Dedifferentiated amniotic fluid mesenchymal stem cell (primary cell): ENCODE measurements around the gene LPO.

Experiments used
- DNase-seq: peaks from one replicate; pipeline ENCODE4 v3.0.0-alpha.2; 2016; ENCODE audit errors: extremely low spot score

LPO gene

DNA sequence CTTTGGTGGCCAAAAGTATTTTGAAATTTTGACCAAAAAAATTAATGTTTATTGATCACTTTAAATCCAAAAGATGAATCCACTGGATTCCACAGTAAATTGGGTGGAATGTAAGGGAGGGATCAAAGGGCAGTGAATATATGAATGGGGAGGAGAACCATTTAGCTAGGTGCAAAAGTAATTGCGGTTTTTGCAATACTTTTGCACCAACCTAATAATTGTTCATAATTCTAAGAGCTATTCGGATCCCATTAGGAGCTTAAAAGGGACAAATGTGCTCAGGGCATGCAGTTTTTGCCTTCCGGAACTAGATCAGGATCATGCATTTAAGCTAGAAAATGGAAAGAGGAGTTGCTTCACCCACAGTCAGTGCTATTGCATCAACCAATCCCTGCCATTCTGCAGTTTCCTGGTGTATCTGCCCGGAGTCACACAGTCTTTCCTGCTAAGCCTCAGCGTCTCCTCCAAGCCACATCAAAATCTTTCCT is at the start of gene LPO:
LPO (plus strand) TSS at position 438 of the 488 bp plus-strand sequence. CDS start 4,396 bp downstream, outside the sequence.
- no peak for DNase-seq

DNA sequence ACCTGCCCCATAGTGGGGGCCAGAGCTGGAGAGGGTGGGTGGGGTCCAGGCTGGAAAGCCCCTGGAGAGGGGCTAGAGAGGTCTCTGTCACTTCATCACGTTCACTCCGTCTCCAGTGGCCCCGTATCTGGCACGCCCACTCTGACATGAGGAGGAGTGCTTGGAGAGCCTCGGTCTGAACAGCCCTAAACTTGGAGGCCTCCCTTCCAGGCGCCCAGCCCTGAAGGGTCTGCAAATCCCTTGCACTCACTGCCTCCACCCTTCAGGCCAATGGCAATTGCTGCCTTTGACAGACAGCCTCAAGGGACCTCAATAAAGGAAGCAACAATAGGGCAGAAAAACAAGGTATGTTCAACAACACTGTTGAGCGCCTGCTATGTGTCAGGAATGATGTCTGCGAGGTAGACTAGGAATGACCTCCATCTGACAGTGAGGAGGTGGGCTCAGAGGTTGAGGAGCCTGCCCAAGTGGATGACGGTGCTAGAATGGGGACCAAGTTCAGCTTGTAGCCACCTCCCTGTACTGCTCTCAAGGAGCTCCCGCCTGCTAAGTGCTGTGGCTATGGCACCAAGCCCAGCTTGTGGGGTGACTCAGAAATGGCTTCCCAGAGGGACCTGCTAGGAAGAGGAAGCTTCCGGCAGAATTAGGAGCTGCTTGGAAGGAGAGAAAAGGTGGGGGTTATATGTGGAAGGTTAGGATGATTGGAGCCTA is 48.8 kb upstream of the LPO start:
- no peak for DNase-seq

DNA sequence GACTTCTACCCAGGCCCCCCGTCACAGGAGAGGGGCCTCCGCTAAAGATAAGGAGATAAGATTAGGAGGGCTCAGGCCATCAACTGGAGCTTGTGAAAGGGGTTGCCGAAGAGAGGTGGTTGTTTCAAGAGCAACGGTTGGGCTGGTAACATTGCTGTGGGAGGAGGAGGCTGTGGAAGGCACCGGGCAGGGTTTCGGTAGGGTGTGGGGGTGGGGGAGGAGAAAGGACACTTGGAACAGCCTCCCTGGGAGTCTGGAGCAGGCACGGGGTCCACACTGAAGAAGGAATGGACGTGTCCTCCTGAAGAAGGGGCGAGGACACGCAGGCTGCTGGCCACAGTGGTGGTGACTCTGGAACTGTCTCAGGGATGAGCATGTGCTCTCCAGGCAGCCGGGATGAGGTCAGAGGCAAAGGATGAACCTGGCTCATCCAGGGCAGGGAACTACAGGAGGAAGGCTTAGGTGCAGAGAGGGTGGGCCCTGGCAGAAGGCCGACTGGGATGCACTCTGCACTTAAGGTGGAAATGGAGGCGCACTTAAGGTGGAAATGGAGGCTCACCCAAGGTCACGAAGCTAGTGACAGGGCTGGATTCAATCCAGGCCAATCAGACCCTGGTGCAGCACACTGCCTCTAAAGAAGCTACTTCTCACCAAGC is 47.0 kb upstream of the LPO start:
- DNase-seq, result no peak

DNA sequence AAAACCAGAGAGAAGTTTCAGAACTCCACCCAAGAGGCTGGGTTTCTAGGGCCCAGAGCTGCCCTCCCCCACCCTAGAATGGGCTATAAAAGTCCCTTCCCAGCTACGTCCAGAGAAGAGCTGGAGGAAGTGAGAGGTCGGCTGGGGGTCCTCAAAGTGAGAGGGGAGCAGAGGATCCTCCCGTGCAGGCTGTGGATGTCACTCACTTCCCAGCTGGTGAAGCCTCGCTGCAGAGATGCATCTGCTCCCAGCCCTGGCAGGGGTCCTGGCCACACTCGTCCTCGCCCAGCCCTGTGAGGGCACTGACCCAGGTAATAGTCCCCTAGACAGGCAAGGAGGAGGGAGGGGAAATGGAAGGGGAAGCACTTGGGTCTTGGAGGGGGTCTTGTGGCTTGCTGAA is 45.8 kb upstream of the LPO start, which contains the start of gene EPX:
EPX (plus strand) TSS at position 115 of the 400 bp plus-strand sequence; CDS start at position 236, 121 bp downstream.
- no peak for DNase-seq

DNA sequence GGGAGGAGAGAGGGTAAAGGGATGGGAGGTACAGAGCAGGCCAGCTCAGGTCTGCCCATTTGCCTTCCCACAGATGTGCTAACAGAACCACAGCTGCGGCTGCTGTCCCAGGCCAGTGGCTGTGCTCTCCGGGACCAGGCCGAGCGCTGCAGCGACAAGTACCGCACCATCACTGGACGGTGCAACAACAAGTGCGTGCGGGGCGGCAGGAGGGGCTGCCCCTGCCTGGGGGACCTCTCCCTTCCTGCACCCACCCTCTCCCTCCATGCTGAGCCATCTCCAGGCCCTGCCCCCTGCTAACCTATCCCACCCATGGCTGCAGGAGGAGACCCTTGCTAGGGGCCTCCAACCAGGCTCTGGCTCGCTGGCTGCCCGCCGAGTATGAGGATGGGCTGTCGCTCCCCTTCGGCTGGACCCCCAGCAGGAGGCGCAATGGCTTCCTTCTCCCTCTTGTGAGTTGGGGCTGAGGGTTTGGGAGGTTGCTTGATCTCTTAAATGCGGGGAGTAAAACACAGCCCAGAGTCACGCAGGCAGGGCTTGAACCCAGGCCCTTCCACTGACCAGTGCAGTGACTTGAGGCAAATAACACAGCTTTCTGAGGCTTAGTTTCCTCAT is 44.6 kb upstream of the LPO start:
- no peak for DNase-seq

DNA sequence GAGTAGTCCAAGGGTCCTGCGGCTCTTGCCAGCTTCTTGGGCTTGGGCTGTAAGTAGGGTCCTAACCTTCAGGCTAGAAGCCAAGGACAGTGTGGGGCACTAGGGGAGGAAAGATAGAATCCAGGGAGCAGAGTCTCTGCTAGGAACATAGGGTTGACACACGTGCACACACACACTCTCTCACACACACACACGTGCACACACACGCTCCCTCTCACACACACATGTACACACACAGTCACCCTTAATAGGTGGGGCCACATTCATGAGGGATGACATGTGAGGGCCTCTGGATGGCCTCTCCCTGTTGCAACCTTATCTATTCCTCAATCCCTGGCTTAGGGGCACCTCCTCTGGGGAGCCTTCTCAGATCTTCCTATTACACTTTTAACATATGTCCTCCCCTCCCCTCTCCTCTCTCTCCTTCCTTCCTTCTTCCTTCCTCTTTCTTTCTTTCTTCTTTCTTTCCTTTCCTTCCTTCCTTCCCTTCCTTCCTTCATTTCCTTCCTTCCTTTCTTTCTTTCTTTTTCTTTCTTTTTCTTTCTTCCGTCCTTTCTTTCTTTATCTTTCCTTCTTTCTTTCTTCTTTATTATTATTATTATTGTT is 42.8 kb upstream of the LPO start:
- DNase-seq, result no peak

DNA sequence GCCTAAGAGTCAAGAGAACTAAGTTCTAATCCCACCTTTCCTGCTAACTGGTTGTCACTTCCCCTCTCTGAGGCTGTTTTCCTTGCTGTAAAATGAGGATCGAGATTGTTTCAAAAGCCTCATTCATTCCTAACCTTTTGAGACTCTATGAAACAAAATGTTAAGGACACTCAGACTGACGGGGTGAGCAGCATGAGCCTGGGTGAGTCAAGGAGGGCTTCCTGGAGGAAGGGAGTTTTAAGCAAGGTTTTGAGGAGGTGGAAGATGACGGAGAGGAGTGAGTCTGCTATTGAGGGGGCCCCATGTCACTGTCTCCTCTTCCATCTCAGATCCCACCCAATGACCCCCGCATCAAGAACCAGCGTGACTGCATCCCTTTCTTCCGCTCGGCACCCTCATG is 41.8 kb upstream of the LPO start:
- DNase-seq, result no peak

DNA sequence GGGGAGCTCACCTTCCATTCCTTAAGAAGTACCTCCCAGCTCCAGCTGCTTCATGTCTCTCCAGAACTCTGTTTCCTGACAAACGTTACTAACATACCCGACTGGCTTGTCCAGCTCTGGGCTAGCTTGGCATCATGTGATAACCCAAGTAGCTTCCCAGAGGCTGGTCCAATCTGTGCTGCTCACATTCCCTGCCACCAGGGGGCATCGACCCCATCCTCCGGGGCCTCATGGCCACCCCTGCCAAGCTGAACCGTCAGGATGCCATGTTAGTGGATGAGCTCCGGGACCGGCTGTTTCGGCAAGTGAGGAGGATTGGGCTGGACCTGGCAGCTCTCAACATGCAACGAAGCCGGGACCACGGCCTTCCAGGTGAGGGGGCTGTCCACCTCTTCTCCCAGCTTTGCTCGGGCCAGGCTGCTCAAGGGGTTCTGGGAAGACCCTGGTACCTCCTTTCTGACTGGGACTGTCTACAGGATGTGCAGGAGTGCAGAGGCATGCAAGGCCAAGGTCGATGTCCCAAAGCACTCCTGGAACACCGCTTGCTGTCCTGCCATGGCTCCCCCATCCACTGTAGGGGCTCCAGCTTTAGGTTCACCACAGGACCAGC is 38.3 kb upstream of the LPO start:
- DNase-seq, result no peak

DNA sequence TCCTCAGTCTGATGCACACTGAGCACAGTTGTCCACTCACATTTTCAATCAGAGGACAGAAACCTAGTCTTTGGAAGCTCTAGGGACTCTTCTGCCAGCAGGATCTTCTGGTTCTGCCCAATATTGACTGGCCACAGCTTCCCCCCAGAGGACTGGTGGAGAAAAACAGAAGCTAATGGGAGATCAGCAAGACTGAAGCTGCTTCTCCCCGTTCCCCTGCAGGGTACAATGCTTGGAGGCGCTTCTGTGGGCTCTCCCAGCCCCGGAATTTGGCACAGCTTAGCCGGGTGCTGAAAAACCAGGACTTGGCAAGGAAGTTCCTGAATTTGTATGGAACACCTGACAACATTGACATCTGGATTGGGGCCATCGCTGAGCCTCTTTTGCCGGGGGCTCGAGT is 35.5 kb upstream of the LPO start:
- no peak for DNase-seq

DNA sequence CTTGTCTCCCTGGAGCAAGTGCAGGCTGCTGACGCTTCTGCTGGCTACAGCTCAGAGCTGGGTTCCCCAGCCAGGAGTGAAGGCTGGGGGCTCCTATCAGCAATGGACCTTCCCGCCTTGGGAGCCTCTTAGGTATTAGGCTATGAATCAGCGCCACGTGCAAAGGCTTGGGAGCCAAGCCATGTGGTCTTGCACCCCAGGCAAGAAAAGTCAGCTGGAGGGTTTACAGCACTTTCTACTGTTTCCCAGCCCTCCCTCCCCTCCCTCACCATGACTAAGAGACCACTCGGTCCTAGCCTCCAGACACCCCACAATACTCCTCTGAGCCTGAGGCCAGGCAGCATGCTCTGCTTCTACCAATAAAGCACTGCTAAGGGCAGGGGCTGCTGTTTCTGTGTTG is 33.6 kb upstream of the LPO start:
- no peak for DNase-seq

DNA sequence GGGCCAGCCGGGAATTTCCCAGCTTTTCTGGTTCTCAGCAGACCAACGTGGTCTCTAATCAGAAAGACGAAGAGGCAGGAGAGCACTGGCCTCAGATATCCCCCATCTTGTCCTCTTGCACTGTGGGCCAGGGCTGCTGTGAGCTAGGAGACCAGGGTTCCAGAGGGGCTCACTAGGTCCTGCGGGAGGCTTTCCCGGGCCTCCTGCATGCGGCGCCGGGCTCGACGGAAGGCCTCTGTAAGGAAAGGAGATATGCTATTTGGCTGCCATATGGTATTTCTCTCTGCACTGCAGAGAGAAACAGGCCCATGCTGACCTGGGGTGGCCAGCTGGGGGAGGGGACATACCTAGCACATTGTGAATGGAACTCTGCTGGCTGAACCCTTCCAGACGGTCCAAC is 32.4 kb upstream of the LPO start:
- no peak for DNase-seq

DNA sequence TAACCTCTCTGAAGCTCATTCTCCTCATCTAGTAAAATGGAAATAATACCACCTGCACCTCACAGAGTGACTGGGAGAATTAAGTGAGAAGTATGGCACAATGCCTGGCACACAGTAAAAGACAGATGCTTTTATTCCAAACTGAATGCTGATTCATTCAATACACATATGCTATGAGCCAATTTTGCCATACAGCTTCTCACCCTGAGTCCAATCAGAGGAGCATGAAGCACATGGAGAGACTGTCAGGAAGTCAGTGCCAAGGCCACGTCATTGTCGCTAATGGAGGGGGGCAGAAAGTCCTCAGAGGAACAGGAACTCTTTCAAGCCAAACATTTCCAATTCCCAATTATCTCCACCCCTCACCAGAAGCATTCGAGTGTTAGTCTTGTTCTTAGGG is 30.9 kb upstream of the LPO start:
- no peak for DNase-seq

DNA sequence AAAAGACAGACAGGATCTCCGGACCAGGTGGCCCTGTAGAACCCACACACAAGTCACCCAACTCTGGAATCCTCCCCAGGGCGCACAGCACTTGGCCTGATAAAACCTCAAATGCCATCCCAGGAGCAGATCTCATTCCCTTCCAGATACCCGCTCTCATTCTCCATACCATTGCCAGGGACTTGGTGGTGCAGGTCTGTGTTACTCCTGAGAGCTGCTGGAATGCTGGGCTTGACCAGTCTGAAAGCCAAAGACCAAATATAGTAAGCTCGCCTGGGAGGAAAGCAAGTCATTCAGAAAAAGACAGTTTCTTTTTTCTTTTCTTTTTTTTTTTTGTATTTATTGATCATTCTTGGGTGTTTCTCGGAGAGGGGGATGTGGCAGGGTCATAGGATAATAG is 30.0 kb upstream of the LPO start:
- DNase-seq, result no peak

DNA sequence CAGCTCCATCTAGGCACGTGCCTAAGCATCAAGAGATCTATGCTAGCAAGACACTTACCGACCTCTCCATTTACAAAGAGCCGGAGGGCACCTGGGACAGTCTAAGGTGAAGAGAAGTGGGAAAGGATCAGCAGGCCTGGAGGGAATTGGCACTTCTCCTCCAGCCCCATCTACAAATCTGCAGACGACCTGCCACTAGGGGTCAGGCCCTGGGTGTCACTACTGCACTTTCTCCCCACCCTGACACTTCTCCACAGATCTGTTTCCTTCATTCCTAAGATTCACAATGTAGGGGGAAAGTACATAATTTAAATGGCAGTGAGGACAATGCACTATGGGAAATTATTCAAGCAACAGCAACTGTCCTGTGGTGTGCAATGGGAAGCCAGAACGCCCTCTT is 27.5 kb upstream of the LPO start:
- DNase-seq, result no peak

DNA sequence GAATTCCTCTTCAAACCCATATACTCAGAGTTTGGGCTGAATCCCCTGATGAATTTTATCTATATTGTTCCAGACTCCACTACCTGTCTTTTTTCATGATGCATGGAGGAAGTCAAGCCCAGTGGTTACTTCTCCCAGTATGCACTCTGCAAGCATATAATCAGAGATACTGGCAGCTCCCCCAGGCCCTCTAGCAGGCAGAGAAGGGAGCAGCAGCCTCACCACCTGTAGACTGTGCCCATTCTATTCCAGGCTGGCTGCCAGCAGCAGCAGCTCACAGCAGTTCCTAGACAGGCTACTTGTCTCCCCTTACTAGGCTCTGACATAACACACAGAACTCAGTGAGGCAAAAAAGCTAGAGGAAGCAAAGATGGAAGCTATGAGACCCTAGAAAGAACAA is 22.7 kb upstream of the LPO start:
- no peak for DNase-seq

DNA sequence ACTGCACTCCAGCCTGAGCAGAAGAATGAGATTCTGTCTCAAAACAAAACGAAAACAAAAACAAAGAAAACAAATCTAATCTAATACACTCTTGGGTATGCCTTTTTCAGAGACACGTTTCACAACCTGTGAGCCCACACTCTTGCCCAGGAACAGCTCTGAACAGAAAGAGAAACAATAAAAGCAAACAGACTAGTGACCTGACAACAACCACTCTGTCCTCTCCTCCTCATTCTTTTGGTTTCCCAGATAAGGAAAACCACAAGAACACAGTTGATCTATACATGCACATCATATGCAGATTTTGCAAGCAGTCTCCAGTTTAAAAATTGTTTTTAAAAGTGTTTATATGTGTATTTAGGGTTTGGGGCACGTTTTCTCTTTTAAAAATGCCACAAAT is 20.6 kb upstream of the LPO start:
- DNase-seq, result no peak

DNA sequence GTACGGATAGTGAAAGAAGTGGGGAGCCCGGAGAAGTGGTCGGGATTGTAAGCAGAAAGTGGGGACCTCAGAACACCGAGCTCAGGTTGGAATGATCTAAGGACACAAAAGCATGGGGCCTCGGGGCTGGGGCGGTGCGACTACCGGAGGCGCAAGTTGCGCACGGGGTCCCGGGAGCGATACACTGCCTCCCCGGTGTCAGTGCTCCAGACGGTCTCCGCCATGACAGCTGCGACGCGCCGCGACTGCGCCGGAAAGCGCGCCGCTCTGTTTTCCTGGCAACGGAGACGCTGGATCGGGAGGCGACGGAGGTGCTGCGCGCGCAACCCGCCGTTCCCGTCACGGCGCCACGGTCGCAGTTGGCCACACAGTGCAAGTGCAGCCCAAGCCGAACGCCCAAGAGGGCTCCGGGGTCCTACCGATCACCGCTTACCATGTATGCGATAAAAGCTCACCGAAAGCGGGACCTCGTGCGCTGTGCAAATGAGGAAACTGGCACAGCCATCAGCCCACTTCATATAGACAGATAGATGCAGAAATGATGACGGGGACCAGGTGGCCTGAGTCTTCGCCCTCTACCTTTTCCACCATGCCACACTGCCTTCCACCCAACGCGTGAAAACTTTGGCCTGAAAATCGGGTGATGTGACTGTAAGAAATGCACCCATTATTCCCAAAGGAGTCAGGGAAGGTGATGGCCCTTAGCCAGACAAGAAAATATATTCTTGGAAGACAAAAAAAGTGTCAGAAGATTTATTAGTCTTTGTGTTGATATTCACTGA is 19.2 kb upstream of the LPO start, which contains the start of gene MKS1:
MKS1 (minus strand) TSS at position 249 of the 782 bp plus-strand sequence; CDS start at position 224, 25 bp downstream.
- peak; percentile 83 for DNase-seq

DNA sequence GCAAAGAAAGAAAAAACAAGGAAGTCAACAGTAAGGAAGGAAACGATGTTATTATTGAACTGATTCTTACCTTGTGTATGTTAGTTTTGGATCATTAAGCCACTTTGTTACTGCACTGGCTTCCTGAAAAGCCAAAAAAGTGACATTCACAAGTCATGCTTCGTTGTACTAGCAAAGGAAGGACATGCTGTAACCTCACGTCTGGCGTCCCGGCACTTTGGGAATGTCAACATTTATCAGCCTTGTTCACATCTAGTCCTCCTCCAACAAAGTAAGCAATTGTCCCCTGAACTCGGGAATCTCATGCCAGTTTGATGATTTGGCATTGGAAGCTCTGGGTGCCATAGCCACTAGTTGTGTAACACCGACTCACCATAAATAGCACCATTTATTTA is 18.6 kb upstream of the LPO start:
- no peak for DNase-seq

DNA sequence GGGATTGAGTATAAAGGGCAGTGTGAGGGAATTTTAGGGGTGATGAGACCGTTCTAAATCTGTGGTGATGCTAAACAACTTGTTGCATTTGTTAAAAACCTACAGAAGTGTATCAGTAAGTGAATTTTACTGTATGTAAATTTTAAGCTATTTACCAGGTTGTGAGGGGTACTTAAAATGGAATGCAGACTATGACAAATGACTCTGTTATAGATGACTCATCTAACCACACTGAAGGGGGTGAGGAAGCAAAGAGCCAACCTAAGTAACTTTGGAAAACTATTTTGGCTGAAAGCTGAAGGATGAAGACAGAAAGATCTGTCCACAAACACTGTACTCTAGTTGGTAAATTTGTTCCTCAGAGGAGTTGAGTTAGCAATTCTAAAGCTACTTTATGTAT is 14.1 kb upstream of the LPO start:
- no peak for DNase-seq

DNA sequence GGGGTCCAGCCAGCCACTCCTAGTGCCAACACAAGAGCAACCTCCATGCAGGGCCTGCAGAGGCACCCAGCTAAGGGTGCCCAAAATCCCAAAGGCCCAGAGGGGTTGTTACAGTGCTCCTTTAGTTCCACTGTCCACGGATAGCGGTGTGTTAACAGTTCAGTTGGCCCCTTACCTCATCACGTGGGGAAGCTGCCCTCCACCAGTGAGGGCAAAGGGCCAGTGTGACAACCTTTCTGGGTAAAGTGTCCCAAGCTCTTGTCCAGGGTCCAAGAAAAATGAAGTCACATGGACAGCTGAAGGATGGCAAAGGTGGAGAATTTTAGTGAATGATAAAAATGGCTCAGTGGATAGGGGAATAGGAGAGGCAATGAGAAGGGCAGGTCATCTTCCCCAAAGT is 10.7 kb upstream of the LPO start:
- no peak for DNase-seq

DNA sequence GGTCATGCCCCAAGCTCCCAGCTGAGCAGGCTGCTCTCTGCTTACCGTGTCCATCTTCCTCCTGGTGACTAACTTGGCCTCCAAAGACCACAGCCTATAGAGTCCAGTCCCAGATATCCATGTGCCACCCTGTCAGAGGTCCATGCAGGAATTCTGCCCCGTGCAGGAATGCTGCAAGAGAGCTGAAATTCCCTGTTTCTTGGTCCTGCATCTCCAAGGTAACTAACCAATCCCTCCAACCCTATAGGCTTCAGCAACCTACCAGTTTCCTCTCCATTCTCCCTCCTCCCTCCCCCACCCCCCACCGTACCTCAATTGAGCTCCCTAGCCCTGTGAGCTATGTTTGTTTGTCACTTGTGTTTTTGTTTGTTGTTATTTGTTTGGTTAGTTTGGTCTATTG is 9.7 kb upstream of the LPO start:
- no peak for DNase-seq
